OCI-LY7 (cell line): ENCODE results near the gene ADIG.

Experiments
- EZH2phosphoT487 ChIP-seq: fragments of 200-600 bp; sonication (generic); IDR thresholded peaks from 2 replicates; pipeline ENCODE4 v1.6.1; 2018; ENCODE audit warnings: low read depth, borderline replicate concordance, mild to moderate bottlenecking, mixed run types, antibody characterized with exemption, low read length, moderate library complexity, mixed read lengths
- TF ChIP-seq, protein P1 (sequence below): fragments of 200-600 bp; sonication (generic); conservative IDR thresholded peaks from 2 replicates; pipeline ENCODE4 v1.5.1; 2014; ENCODE audit warnings: mild to moderate bottlenecking, antibody characterized with exemption, low read length, moderate library complexity, mixed read lengths

DNA sequence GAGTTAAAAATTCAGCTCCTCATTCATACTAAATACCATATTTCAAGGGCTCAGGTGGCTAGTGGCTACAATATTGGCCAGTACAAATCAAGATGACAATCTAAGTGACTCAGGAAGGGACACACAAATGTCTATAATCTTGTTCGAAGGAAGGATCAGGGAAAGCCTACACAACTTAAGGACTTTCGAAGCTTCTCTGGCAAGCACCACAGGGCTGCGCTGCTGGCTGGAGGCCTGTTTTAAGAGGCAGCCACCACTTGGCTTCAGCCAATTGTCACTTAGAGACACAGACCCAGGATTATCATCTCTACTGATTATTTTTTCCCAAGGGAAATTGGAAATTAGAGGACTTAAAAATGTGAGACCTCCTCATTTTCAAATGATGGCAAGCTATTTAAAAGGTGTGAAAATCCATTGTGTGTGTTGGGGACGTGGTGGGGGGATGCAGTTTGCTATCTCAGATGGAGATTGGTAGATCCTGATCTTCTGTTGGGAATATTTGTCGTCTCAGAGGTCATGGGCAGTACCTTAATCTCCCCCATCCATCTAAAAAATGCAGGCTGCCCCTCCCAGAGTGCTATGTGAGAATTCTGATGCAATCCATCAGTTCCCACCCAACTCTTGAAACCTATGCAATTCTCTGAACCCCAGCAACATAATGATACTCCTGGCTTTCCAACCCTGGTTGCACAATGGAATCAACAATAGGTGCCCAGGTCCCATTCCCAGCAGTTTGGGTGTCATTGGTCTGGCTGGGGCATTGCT, 31.9 kb downstream of the ADIG start:
- TF ChIP-seq, protein P1, sequence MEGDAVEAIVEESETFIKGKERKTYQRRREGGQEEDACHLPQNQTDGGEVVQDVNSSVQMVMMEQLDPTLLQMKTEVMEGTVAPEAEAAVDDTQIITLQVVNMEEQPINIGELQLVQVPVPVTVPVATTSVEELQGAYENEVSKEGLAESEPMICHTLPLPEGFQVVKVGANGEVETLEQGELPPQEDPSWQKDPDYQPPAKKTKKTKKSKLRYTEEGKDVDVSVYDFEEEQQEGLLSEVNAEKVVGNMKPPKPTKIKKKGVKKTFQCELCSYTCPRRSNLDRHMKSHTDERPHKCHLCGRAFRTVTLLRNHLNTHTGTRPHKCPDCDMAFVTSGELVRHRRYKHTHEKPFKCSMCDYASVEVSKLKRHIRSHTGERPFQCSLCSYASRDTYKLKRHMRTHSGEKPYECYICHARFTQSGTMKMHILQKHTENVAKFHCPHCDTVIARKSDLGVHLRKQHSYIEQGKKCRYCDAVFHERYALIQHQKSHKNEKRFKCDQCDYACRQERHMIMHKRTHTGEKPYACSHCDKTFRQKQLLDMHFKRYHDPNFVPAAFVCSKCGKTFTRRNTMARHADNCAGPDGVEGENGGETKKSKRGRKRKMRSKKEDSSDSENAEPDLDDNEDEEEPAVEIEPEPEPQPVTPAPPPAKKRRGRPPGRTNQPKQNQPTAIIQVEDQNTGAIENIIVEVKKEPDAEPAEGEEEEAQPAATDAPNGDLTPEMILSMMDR = no peak
- no peak for TF ChIP-seq EZH2phosphoT487
